T follicular helper cell (primary cell): ENCODE measurements around the gene ZXDC.

Experiments
- DNase-seq: peaks from one replicate; pipeline ENCODE4 v3.0.0-alpha.2; 2020; ENCODE audit warnings: low read depth
- total RNA-seq, 2 experiments: gene quantifications; one replicate each; lab custom pipeline; 2026; lab: John Stamatoyannopoulos, UW

ZXDC gene, protein sequence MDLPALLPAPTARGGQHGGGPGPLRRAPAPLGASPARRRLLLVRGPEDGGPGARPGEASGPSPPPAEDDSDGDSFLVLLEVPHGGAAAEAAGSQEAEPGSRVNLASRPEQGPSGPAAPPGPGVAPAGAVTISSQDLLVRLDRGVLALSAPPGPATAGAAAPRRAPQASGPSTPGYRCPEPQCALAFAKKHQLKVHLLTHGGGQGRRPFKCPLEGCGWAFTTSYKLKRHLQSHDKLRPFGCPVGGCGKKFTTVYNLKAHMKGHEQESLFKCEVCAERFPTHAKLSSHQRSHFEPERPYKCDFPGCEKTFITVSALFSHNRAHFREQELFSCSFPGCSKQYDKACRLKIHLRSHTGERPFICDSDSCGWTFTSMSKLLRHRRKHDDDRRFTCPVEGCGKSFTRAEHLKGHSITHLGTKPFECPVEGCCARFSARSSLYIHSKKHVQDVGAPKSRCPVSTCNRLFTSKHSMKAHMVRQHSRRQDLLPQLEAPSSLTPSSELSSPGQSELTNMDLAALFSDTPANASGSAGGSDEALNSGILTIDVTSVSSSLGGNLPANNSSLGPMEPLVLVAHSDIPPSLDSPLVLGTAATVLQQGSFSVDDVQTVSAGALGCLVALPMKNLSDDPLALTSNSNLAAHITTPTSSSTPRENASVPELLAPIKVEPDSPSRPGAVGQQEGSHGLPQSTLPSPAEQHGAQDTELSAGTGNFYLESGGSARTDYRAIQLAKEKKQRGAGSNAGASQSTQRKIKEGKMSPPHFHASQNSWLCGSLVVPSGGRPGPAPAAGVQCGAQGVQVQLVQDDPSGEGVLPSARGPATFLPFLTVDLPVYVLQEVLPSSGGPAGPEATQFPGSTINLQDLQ
- total RNA-seq, result 47.2 to 99.2 reads per million in 2 experiments

DNA sequence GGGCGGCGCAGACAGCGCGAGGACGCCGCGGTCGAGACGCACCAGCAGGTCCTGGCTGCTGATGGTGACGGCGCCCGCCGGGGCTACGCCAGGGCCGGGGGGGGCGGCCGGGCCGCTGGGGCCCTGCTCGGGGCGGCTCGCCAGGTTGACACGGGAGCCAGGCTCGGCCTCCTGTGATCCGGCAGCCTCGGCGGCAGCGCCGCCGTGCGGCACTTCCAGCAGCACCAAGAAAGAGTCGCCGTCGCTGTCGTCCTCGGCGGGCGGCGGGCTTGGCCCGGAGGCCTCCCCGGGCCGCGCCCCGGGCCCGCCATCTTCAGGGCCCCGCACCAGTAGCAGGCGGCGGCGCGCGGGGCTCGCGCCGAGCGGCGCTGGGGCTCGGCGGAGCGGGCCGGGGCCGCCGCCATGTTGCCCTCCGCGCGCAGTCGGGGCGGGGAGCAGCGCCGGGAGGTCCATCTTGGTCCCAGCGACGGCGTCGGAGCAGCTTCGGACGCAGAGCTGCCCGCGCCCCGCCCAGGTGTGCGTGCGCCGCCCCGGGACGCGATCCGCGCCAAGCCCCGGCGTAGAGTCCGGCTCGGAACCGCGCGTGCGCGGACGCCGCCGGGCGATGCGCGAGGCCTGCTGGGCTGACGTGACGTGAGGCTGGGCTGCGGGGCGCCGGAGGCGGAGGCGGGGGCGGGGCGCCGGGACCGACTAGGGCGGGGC is at the start of gene ZXDC:
Gene ZXDC, minus strand, starts transcription at position 479 of the 702 bp plus-strand sequence. Its CDS starts 26 bp downstream, at position 453.
- peak; percentile 86 for DNase-seq

DNA sequence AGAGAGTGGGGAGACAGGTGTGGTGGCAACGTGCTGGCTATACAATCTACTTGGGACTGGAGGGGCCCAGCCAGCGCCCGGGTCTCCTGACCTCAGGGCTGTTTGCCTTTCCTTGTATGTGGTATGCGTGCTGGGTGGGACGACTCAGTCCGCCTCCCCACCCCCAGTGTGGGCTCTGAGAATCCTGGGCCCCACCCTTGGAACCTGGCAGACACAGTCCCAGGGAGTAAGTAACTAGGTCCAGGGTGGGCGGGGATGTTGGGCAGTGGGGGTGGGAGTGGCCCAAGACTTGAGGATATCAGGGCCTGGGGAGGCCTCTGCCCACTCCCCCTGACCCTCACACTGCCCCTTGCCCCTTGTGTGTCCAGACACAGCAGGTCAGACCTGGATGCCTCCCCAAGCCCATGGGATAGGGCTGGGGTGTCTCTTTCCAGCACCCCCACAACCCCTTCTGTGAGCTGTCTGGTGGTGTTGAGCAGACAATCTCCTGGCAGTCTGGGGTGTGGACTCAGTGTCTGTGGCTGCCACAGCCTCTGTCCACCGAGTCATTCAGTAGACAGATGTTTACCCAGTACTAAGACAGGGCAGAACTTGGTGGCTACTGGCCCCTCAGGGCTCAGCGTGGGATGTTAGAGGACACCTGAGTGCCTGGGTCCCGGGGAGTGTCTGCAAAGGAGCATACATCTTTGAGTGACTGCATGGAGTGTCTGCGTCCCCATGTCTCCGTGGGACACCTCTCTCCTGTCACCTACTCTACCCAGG is 49.6 kb upstream of the ZXDC start:
- no peak for DNase-seq

DNA sequence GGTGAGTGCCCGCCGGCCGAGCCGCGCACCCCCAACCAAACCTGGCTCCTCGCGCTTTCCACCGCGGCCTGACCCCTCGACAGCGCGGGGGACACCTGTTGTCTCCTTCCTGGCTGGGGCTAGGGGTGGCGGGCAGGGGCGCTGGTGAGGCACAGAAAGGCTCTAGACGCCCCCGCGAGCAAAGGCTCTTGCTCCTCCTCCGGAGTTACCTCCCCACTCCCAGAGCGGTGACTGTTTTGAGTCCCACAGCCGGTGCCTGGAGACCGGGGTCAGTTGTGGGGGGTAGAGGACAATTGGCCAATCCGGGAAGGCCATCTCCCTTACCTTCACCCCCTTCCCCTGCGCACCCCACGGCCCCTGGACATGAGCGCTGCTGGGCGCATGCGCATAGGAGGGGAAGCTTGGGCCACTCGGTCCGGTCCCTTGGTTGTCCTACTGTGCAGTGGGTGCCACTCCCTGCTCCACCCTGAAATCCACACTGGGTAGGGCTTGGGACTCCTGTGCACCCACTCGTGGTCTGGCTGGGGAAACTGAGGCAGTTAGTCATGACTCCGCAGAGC is 48.8 kb upstream of the ZXDC start:
- DNase-seq, result no peak

DNA sequence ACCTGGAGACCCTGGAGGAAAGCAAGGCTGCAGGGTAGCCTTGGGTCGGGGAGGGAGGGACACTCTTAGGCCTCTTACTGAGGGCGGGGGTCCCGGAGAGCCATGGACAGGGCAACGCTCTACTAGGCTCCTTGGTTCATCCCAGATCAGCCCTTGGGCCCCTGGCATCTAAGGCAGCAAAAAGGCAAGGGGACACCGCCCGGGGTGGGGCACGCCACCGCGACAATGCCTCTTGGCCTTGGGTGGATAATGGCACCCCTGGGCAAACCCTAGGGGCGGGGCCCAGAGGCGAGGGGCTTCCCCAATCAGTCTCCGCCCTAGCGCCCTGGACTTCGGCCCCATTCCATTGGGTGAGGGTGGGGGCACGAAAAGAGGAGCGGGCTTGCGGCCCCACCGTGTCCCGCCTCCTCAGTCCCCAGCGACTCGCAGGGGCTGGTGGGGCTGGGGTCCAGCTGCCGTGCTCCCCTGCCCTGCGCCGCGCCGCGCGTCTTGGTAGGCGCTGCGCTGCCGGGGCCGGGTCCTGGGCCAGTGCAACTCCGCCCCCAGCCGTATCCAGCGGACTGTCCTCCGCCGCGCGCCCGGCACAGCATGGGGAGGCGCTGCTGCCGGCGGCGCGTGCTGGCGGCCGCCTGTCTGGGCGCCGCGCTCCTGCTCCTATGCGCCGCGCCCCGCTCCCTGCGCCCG is 48.2 kb upstream of the ZXDC start, which contains the start of gene CHST13:
Gene CHST13, plus strand, starts transcription at position 411 of the 684 bp plus-strand sequence. Its CDS starts 178 bp downstream, at position 589.
- no peak for DNase-seq

DNA sequence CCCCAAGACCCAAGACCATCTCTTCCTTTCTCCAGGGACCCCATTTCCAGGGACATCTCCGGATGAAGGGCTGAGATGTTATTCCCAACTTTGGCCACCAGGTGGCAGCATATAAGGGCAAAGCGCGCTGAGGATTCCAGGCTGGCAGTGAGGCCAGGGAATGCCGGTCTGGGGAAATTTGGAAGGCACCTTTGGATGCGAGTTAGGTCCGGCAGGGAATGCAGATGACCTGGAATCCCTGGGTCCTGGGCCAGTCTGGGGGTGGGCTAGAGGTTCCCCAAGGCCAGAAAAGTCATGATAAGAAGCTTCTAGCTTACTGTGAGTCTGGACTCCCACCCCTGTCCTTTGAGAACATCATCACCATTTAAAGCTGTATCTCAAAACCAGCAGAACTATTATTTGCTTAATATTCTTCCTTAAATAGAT is 46.7 kb upstream of the ZXDC start:
- peak; percentile 10 for DNase-seq

DNA sequence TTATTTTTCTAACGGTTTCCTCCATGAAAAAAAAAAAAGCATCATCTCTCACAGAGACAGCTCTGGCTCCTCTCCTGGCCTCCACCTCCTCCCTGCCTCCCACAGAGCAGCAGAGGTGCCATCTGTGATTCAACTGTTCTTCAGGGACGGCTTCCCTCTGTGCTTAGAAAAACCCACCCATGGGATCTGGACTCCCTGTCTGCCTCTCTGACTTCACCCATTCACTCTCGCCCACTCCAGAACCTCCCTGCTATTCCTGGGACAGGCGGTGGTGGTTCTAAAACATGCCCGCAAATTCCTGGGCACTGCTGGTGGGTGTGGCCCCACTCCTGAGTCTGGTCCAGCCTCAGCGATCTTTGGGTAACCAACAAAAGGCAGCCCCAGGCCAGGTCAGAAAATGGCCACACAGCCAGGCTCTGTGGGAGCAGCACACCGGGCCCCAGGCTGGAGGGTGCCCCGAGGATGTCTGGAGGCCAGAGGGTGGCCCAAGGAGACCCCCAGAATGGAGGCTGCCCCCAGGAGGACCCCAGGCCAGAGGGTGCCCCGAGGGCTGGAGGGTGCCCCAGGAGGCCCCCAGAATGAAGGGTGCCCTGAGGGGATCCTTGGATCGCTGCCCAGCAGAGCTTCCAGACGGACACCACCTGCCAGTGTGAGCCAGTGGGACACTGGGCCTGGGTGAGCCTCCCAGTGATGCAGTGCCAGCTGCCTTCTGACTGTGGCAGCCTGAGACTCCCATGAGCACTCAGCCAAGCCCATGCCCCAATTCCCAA is 45.6 kb upstream of the ZXDC start:
- DNase-seq, result no peak

DNA sequence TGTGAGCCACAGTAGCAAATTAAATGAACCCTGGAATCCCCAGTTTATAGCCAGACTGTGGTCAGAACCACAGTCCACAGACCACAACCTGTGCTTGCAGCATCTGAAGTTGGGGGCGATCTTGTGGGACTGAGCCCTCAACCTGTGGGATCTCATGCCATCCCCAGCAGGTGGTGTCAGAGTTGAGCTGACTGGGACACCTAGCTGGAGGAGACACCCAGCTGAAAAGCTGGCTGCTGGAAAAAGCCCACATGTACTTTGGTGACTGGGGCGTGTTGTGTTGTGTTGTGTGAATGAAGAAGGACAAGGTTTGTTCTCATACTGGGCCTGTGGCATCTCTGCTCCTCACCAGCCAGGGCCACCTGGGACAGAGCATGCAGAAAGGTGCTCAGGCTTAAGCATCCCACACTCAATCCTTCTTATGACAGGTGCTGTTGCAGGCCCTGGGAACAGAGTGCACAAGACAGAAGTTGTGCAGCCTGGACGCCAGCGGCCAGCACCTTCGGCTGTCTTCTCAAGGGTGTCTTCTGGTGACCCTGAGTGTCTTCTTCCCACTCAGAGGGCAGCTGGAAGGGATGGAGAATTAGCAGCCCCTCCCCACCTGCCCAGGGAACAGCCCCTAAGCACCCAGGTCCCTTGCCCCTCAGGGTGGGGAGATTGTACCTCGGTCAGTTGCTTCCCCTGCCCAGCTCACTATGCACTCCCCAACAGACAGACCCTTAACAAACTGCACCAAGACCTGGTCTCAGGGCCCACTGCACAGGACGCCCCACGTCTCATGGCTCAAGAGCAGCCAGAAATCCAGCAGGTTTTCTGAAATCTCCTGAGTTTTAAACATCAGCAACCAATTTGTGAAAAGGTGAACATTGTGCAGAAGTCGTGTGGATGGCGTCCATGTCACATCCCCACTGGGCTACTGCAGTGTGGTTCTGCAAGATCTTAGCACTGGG is 44.1 kb upstream of the ZXDC start:
- DNase-seq, result no peak

DNA sequence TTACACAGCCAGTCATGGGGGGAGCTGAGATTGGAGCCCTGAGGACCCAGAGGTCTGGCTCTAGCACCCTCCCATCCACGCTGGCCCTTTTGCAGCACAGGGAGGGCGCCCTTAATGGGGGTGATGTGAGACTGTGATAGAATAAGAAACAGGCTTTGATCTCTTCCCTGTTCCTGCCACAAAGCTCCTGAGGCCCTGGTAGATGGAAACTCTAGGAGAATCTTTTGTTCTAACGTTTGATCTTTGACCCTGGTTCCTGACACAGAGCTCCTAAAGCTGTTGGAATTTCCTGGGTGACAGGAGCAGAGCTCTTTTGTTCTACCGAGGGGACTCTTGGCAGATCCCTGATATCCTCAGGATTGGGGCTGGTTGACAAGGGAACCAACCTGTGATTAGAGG is 43.1 kb upstream of the ZXDC start:
- DNase-seq, result no peak

DNA sequence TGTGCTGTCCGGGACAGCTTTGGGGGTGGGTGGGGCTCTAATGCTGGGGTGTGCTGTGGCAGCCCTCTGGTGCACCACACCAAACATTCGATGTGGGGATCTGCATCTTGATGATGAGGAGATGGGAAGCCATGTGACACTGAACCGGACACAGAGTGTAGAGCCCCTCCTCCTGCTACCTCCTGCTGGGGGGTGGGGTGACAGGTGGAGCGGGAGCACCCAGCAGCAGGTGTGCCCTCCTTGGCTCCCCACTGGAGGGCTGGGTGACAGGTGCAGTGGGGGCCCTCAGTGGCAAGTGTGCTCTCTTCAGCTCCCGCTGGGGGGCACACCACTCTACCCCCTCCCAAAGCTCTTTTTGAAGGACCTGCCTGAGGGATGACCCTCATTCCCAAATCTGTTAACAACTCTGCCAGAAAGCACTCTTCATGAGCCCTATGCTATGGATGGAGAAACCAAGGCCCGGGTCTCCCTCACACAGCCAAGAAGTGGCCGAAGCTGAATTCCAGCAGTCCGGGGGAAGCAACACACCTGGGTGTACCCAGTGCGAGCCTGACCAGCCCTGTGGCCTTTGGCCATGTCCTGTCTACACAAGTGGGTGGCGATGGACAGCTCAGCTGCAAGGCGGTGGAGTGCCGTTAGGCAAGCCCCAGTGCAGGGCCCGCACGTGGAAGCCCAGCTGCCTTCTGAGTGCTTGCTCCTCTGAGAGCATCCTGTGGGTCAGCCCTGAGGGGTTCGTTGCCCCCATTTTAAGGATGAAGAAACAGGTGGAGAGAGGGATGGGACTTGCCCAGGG is 42.5 kb upstream of the ZXDC start:
- no peak for DNase-seq

DNA sequence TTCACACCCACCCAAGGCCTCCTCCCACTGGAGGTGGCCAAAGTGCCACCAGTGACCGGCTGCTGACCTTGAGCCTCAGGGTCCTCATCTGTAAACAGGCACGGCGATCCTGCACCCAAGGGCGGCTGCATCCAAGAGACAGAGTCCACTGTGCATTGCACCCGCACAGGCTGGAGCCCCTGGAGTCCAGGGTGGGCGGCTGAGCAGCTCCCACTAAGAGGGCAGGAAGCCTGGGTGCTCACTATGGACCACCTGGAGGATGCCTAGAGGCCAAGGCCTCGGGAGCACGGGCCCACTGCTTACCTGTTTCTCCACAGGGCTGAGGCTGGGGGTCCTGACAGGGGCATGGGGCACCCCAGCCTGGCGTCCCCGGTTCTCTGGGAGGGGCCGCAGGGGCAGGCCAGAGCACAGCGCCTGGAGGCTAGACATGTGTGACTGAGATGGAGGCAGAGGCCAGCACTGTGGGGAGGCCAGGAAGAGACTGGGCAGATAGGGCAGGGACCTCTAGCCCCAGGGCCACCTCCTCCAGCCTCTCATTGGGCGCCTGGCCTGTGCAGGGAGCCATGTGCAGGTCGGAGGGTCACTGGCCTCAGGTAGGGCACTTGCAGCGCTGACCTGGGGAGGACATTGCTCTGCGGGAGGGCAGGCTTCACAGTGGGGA is 41.7 kb upstream of the ZXDC start, which contains the start of gene UROC1:
Gene UROC1, minus strand, starts transcription at position 483 of the 661 bp plus-strand sequence. Its CDS starts 54 bp downstream, at position 429.
- no peak for DNase-seq

DNA sequence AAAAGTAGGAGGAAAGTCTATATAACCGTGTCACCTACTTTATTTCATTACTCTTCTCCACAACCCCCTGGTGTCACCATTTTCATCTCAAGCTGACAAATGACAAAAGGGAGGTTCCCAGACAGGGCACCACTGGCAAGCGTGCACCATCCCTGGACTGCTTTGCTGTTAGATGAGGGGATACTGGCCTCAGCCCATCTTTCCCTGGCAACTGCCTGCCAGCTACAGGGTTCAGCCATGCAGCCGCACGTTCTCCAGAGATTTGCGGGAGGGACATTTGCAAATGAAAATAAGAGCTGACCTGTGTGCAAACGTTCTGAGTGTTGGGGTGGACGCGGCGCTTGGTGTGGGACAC is 41.2 kb upstream of the ZXDC start:
- DNase-seq, result no peak

DNA sequence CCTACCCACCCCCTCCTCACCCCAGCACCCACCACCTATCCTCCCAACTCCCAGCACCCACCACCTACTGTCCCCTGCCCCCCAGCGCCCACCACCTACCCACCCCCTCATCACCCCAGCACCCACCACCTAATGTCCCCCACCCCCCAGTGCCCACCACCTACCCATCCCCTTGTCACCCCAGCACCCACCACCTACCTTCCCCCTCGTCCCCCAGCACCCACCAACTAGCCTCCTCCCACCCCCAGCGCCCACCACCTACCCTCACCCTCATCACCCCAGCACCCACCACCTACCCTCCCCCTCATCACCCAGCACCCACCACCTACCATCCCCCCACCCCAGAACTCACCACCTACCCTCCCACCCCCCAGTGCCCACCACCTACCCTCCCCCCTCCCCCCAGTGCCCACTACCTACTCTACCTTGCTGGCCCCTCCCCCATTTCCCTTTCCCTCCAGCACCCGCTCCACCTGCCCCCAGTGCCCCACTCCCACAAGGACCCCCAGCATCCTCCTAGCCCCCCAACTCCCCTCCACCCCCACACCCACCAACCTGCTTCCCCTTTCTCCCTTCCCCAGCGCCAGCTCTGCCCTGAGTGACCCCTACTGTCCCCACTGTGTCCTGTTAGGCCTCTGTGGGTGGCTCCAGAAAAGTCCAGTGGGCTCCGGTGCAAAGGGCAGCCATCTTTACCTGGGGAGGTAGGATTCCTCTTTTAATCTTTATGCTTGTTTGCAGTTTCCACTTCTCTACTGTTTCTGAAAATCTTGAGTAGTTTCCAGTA is 40.7 kb upstream of the ZXDC start:
- DNase-seq, result no peak

DNA sequence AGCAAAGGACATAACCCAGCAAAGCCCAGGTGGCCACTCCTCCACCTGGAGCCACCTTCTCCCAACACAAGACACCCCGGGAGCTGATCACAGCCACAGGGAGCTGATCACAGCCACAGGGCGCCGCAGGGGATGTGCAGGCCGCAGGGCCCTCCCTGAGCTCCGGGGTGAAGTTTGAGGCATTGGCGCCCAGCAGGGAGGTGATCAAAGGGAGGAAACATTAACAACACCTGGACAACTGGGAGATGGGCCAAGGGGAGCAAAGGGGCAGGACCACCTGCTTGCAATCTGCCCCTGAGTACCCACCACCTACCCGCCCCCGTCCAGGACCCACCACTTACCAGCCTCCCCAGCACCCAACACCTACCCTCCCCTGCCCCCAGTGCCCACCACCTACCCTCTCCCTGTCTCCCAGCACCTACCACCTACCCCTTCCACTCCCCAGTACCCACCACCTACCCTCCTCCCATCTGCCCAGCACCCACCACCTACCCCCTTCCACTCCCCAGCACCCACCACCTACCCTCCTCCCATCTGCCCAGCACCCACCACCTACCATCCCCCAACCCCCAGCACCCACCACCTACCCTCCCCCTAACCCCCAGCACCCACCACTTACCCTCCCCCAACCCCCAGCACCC is 39.5 kb upstream of the ZXDC start:
- DNase-seq, result no peak

DNA sequence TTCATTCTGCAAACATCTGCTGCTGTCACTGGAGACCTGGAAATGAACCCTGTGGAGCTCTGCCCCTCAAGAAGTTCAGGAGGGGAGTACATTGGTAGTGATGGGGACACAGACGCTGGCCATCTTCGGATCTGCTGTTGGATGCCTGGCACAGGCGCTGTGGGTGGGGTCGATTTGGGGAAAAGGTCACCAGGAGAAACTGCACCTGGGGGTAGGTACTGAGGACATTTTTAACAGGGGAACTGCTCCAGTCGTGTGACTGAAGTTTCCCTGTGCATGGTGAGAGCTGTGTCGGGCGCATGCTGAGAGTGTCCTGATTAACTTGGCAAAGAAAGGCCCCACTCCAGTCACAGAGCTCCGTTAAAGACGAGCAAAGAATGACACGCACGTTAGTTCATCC is 38.5 kb upstream of the ZXDC start:
- no peak for DNase-seq

DNA sequence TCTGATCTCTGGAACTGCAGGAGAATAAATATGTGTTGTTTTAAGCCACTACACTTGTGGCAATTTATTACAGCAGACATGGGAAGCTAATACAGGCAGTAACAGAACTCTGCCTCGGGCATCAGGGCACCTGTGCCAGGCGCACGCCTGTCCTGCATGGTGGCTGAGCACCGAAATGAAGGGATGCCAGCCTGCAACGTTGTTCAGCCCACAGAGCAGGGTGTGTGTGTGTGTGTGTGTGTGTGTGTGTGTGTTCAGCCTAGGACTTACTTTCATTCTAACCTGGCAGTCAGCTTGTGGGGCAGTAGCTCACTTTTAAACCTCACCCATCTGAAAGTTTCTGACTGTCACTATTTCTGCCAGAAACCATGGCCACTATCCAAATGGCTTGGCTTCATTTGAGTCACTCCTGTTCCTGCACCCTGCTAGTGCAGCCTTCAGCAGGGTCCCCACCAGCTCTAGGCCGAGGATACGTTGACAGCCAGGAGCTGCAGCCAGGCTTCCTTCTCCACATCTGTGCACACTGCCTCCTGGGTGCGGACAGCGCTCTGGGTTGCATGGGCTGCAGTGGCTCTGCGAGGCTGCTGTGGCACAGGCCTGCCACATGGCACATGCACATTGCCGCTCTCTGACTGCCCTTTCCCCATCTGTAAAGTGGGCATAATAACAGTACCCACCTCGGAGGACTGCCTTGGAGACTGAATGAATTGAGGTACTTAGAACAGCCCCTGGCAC is 37.4 kb upstream of the ZXDC start:
- no peak for DNase-seq
